ENCODE results near the gene PSAPL1. TPM values are rescaled to one million over a fixed set of nuclear protein-coding genes. Genes with fewer than 3 reads are reported as not detected.
"Not testable (repeated sequence)": the region's sequence is repeated elsewhere in the genome, so short reads cannot be mapped to it uniquely, and the experiment has no call there.

PSAPL1 gene
- total RNA-seq, 1 donor from 2014 or later: not detected

DNA sequence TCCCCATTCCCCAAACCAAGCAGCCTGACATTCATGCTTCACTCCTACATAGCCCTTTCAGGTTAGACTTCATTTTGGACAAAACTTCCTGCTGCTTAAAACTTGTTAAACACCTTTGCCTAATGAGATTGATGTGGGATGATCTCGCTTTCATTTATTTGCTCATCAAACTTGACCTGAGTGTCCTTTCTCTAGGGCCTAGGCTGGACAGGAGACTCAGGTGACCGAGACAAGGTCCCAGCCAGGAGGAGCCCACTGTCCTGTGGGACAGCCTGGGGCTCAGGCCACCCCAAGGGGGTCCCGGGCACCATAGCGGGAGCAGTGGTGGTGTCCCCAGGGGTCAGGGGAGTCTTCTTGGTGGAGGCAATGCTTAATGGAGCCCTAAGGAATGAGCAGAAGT lies 23.7 kb upstream of the PSAPL1 start:
- DNase-seq (ENCODE audit: low read depth): no peak

DNA sequence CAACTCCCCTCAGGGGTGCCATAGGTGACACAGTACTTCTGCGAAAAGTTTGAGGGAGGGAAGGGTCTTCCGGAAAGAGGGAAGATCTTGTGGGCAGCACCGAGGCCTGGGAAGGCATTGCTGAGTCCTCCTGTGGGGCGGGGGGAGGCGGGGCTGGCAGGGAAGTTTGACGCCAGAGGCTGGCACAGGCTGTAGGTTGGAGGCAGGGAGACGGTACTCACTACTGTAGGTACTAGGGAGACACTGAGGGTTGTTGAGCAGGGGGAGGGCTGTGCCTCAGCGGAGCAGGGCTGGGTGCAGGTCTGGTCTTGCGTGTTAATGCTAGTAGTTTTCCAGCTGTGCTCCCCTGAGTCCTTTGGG lies 23.3 kb upstream of the PSAPL1 start:
- no peak for DNase-seq (ENCODE audit: low read depth)

GRCh38 chr4:7457201-7458065 lies 22.7 kb upstream of the PSAPL1 start:
- no peak for DNase-seq (ENCODE audit: low read depth)

DNA sequence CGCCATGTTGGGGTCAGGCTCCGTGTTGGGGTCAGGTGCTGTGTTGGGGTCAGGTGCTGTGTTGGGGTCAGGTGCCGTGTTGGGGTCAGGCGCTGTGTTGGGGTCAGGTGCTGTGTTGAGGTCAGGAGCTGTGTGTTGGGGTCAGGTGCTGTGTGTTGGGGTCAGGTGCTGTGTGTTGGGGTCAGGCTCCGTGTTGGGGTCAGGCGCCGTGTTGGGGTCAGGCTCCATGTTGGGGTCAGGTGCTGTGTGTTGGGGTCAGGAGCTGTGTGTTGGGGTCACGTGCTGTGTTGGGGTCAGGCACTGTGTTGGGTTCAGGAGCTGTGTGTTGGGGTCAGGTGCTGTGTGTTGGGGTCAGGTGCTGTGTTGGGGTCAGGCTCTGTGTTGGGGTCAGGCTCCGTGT lies 18.1 kb upstream of the PSAPL1 start:
- not testable (repeated sequence) for DNase-seq (ENCODE audit: low read depth)

GRCh38 chr4:7451800-7452199 lies 17.1 kb upstream of the PSAPL1 start:
- no peak for DNase-seq (ENCODE audit: low read depth)

DNA sequence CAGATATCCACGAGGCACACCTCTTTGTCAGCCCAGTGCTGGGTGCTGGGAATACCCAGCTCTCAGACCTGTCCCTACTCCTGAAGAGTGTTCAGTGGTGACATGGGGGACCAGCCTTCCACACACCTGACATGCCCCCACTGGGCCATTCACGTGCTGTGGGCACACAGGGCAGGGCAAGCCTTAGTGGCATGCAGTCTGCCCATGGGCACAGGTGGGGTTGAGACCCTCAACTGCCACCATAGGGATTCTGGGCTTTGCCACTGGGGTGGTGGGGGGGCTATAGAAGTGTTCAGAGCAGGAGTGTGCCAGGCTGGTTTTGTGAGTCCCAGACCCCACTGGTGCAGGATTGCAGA lies 16.7 kb upstream of the PSAPL1 start:
- DNase-seq (ENCODE audit: low read depth): no peak

DNA sequence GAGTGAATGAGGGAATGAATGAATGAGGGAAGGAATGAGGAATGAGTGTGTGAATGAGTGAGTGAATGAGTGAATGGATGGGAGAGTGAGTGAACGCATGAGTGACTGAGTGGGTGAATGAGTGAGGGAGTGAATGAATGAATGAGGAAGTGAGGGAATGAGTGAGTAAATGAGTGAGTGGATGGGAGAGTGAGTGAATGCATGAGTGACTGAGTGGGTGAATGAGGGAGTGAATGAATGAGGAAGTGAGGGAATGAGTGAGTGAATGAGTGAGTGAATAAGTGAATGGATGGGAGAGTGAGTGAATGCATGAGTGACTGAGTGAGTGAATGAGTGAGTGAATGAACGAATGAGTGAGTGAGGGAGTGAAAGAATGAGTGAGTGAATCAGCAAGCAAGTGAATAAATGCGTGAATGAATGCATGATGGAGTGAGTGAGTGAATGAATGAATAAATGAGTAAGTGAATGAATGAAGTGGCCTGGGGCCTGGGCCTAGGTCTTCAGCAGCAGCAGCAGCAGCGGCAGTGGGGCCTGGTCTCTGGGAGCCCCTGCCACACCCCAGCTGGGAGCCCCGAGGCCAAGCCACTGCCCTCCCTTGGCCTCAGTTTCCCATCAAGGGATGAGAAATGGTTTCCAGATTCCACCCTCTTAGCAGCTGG lies 16.2 kb upstream of the PSAPL1 start:
- no peak for DNase-seq (ENCODE audit: low read depth)

DNA sequence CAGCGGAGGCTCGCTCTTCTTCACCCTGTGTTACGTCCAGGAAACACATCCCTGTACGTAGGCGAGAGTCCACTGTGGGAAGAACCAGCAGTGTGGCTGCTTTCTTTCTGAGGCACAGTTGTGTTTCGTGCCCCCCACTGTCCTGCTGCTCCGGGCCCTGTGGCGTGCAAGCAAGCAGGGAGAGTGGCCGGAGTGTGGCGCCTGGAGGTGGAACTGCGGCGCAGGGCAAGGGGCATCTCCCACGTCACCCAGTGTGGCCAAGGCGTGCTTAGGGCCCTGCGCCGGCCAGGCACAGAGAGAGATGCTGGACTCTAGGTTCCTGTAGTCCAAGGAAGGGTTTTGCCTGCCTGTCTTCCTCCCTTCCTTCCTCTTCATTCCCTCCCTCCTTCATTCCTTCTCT lies 13.3 kb upstream of the PSAPL1 start:
- DNase-seq (ENCODE audit: low read depth): no peak

GRCh38 chr4:7447236-7447635 lies 12.5 kb upstream of the PSAPL1 start:
- DNase-seq (ENCODE audit: low read depth): no peak

DNA sequence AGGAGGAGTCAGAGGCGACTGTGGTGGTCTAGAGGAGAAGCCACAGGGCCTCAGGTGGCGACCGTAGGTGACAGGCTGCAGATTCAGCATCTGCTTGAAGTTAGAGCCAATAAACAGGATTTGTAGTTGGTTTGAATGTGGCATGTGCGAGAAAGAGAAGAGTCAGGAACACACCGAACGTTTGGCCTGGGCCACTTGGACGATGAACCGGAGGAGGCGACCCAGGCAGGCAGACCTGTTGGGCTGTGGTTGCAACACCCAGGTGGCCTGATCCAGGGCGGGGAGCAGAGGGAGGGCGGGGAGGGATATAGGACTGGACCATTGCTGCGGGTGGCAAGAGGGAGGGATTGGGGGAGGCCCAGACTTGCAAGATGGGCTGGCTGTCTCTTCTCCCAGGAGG lies 10.0 kb upstream of the PSAPL1 start:
- no peak for DNase-seq (ENCODE audit: low read depth)

- no peak for DNase-seq (ENCODE audit: low read depth)
These were observed 9.6 kb upstream of the PSAPL1 start for GRCh38 chr4:7444314-7444713.

GRCh38 chr4:7442574-7443162 lies 7.9 kb upstream of the PSAPL1 start:
- DNase-seq (ENCODE audit: low read depth): no peak

DNA sequence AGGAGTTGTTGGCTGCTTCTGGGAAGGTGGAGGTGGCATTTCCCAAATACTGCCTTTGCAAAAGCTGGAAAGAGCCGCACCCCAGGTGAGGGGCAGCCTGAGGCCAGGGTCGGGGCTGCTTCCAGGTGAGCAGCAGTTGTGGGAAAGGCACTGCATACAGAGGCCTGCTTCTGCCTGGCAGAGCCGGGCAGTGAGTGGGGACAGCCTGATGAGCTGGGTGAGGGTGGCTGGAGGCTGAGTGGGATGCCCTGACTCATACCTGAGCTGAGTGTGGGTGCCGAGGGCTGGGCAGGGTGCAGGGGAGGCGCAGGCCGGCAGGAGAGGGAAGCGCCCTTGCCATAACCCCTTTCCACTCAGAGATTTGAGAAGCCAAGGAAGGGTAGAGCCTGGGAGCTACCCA lies 6.5 kb upstream of the PSAPL1 start:
- DNase-seq (ENCODE audit: low read depth): no peak

GRCh38 chr4:7439699-7440098 lies 5.0 kb upstream of the PSAPL1 start:
- DNase-seq (ENCODE audit: low read depth): peak; percentile 81

GRCh38 chr4:7436256-7436655 lies 1.5 kb upstream of the PSAPL1 start:
- DNase-seq (ENCODE audit: low read depth): no peak

GRCh38 chr4:7435471-7436061 lies 836 bp upstream of the PSAPL1 start:
- no peak for DNase-seq (ENCODE audit: low read depth)

DNA sequence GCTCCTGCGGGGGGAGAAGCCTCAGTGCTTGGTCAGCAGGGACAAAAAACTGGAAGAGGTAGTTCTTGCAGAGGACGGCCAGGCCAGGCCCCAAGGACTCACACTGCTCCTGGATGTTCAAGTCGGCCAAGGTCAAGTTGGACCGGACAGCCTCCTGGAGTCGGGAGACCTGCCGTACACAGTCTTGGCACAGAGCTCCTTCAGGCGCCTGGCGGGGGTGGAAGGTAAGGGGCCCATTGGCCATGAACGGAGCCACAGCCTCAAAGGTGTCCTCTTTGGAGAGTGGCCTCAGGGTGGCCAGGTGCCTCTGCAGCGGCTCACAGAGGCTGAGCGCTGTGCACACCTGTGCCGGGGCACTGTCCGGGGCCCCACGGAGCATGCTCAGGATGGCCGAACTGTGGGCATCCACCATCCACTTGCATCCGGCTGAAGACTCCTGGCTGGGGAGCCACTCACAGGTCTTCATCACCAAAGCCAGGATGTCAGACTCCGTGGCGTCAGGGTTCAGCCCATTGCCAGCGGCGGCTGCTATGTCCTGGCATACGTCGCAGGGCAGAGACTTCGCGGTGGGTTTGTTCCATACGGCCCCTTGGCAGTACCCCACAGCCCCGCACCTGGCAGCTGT lies 477 bp downstream of the PSAPL1 start:
- no peak for DNase-seq (ENCODE audit: low read depth)

DNA sequence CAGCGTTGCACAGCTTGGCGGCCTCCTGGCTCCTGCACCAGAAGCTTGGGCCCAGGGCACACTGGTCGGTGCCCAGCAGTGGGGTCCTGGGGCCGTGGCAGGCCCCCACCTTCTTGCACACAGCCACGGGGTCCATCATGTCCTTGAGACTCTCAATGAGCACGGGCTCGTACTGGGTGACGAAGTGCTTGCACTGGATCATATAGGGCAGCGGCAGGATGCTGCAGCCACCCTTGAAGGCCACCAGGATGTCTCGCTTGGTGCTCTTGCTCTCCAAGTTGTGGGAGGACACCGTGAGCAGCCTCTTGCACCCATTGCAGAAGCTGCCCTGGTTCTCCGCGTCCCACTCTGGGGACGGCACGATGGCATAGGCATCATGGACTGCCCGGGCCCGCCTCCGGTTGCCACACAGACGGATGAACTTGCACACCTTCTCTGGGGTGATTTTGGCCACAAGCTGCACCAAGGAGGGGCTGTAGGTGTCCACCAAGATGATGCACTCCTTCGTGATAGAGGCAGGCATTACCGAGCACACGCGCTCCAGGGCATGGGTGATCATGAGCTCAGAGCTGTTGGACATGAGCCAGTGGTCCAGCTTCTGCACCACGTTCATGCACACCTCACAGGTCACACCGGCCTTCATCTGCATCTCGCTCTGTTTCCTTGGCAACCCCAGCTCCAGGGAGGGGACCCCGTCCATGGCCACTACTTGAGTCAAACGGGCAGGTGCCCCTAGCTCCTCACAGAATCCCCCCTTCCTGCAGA lies 1.2 kb downstream of the PSAPL1 start:
- no peak for DNase-seq (ENCODE audit: low read depth)

GRCh38 chr4:7432531-7433375 lies 2.0 kb downstream of the PSAPL1 start:
- DNase-seq (ENCODE audit: low read depth): no peak
